Dendritic cell treated with granulocyte-macrophage colony-stimulating factor and Interleukin-4, amounts not matched to agents 40 ng/mL and 50 ng/mL, for 4 days (primary cell): ENCODE data around the gene ZIC4.

Experiments
- H3K27ac Mint-ChIP-seq: one replicate; pipeline ENCODE4 v1.8.0; 2022; ENCODE audit warnings: mild to moderate bottlenecking, mixed read lengths
- H3K27me3 Mint-ChIP-seq: one replicate; pipeline ENCODE4 v1.8.0; 2022; ENCODE audit warnings: mild to moderate bottlenecking, mixed read lengths
- H3K36me3 Mint-ChIP-seq: one replicate; pipeline ENCODE4 v1.8.0; 2022; ENCODE audit warnings: low read depth, mixed read lengths
- H3K4me1 Mint-ChIP-seq: one replicate; pipeline ENCODE4 v1.8.0; 2022; ENCODE audit warnings: low read depth, mixed read lengths
- H3K4me3 Mint-ChIP-seq: one replicate; pipeline ENCODE4 v1.8.0; 2022; ENCODE audit warnings: mild to moderate bottlenecking, moderate library complexity, mixed read lengths
- H3K9me3 Mint-ChIP-seq: one replicate; pipeline ENCODE4 v1.8.0; 2022; ENCODE audit warnings: mixed read lengths
- intact Hi-C: fragments of 100-400 bp; cut with micrococcal nuclease; formaldehyde crosslinking; loops from one replicate; pipeline ENCODE4 v1.15.0; 2022

Gene ZIC4

DNA sequence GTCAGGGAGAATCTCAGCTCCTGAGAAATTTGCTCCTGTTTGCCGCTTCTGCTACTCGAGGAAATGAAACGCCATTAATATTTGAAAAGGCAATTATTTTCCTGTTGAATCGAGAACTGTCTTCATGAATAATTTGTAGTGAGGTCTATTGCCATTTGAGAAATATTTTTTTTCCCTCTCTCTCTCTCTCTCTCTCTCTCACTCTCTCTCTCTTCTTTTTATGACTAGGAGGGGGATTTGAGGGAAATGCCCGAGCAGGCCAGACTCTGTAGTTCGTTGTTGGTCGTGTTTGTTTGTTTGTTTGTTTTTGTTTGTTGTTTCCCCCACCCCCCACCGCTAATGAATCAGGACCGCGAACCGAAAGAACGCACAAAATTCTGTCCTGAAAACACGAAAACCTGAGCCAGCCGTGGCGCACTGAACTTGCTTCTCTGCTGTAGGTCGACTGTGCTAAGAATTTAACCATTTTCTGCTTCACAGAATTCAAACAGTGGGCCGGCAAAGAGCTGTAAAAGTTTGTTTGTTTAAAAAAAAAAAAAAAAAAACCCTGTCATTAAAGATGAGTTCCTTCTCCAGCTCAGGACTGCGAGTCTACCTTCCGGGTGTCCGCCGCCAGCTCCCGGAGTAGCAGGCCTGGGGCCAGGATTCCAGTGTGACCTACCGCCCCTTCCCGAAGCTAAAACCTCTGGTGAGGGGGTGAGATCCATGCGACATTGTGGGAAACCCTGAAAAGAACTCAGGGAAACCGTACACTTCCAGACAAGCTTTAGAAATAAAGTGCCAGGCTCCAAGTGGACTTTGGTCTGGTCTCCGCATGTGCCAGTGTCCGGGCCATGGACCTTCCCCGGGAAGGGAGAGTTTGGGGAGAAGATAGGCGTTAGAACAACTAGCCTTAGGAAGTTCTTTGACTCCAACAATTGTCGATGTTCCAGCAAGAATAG lies 12.1 kb downstream of the ZIC4 start:
- Mint-ChIP-seq H3K4me3 (no peak overlapping the region), H3K9me3 (peaks cover 12% of the 10 kb centered on the region), H3K4me1 (no peaks in the 10 kb centered on the region), H3K27ac (no peak overlapping the region), H3K27me3 (peaks cover 98% of the 10 kb centered on the region), H3K36me3 (no peaks in the 10 kb centered on the region)
- intact Hi-C loops: no loop called here

DNA sequence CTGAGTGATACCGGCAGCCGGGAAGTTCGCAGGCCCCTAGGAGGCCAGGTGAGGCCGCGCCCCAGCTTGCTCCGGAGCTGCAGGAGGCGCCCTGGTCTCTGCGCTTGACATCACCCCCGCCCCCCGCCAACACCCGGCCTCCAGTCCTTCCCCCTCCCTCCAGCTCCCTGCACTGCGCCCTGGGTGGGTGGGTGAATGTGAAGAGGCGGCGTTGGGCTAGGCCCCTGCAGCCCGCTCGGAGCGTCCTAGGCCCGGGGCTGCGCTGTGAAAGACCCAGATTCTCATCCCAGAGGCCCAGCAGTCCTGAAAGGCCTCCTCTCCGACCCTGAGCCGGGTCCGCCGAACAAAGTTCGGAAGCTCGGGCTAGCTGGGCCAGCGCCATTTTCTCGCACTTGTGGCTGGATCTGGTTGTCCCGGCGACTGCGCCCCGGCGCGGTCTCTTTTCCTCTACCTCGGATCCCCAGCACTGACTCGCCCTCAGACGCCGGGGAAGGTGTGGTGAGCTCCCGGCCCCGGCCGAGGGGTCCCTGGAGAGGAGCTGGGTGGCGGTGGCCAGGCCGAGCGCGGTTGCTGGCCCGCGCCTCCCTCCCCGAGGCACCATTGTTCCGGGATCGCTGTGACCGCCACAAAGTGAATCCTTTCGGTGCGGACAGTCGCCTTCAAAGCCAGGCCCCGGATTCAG lies 12.9 kb downstream of the ZIC4 start:
- no peaks in the 10 kb centered on the region for H3K4me1 Mint-ChIP-seq
- no peak overlapping the region for H3K4me3 Mint-ChIP-seq
- H3K36me3 Mint-ChIP-seq: no peaks in the 10 kb centered on the region
- H3K27me3 Mint-ChIP-seq: peaks cover 99% of the 10 kb centered on the region
- no peak overlapping the region for H3K27ac Mint-ChIP-seq
- intact Hi-C loops: no loop called here
- H3K9me3 Mint-ChIP-seq: peaks cover 12% of the 10 kb centered on the region

DNA sequence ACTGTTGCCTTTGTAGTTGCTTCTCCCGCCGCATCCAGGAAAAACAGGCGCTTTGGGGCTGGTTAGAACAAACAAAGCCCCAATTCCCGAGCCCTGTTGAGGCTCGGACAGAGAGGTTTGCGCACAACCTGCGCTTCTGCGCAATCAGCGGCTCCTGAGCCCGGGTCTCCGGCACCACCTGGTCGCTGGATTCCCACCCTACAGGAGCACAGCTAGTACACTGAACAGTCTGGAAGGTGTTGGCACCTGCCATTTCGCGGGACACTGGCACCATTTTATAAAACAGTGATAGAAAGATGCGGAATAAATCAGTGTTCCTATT lies 13.8 kb downstream of the ZIC4 start:
- no peaks in the 10 kb centered on the region for H3K36me3 Mint-ChIP-seq
- H3K4me3 Mint-ChIP-seq: no peak overlapping the region
- no peaks in the 10 kb centered on the region for H3K4me1 Mint-ChIP-seq
- peaks cover 7% of the 10 kb centered on the region for H3K9me3 Mint-ChIP-seq
- no peak overlapping the region for H3K27ac Mint-ChIP-seq
- intact Hi-C loops: no loop called here
- H3K27me3 Mint-ChIP-seq: peaks cover 99% of the 10 kb centered on the region

DNA sequence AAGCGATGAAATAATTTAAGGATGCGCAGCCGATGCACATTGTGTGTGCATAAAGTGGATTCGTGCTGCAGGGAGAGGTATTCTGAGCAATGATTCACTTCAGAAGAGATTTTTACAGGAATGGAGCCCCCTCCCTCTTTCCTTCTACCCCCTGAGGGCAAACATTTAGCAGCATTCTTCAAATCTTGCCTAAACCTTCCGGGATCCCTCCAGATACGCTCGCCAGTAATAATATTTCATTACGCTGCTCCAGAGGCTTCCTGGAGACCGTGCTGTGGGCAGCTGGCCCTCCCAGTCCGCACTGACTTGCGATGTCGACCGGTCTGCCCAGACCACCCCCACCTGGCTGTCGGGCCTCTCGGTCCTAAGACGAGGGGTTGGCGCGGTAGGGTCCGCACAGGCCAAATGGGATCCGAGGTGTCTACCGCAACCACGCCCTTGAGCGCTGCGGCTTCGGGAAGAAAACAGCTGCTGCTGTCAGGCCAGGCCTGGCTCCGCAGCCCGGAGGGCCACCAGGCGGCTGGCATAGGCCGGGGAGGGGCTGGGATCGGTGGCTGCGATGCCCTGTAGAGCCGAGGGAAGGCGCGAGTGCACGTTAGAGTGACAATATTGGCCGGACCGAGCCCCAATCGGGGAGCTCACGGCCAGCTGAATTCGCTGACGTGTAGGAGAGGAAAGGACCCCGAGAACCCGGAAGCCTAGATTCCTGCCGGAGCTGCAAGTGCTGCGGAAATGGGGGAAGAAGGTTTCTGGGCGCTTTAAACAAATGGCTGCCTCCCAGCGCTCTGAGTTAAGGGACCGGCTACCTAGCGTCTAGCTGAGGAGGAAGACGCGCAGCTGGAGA lies 14.3 kb downstream of the ZIC4 start:
- intact Hi-C loops: no loop called here
- H3K9me3 Mint-ChIP-seq: peaks cover under 1% of the 10 kb centered on the region

DNA sequence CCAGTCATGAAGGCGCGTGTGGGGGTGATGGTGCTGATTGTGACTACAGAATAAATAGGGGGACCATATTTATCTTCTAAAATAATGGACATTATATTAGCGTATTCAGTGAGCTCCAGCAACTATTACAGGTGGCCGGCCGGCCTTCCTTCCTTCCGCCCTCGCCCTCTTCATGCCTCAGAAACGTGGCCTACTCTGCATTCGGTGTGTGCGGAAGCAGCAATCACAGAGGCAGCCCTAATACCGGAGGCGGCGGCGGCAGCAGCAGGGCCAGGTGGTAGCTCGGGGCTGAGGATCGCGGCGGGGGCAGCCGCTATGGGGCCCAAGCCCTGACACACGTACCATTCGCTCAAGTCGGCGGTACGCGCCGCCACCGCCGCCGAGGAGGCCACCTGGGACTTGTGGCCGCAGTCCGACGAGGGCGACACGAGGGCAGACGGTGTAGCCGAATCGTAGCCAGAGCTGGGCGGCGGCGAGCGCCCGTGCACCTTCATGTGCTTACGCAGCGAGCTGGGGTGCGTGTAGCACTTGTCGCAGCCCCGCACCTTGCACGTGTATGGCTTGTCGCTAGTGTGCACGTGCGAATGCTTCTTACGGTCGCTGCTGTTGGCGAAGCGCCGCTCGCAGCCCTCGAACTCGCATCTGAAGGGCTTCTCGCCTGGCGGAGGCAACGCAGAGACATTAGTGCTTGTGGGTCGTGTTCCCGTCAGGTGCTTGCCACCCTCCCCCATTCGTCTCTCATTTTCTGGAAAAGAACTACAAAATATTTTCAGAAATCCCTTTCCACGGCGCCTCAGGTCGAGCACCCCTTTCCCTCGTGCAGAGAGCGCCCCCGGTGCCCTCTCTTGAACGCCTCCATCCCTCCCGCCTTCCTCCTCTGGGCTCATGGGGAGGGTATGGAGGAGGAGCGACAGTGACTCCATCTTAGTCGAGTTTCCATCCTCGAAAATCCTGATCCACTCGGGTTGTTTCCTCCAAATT lies 15.5 kb downstream of the ZIC4 start:
- no peak overlapping the region for H3K4me3 Mint-ChIP-seq
- no peaks in the 10 kb centered on the region for H3K36me3 Mint-ChIP-seq
- H3K4me1 Mint-ChIP-seq: no peaks in the 10 kb centered on the region
- peaks cover 99% of the 10 kb centered on the region for H3K27me3 Mint-ChIP-seq
- no peak overlapping the region for H3K27ac Mint-ChIP-seq
- H3K9me3 Mint-ChIP-seq: no peaks in the 10 kb centered on the region
- intact Hi-C loops: no loop called here

More for the DNA sequence above, 14.3 kb downstream of the ZIC4 start:
- H3K4me1 Mint-ChIP-seq: no peaks in the 10 kb centered on the region
- no peak overlapping the region for H3K4me3 Mint-ChIP-seq
- no peaks in the 10 kb centered on the region for H3K36me3 Mint-ChIP-seq
- peaks cover 99% of the 10 kb centered on the region for H3K27me3 Mint-ChIP-seq
- no peak overlapping the region for H3K27ac Mint-ChIP-seq

DNA sequence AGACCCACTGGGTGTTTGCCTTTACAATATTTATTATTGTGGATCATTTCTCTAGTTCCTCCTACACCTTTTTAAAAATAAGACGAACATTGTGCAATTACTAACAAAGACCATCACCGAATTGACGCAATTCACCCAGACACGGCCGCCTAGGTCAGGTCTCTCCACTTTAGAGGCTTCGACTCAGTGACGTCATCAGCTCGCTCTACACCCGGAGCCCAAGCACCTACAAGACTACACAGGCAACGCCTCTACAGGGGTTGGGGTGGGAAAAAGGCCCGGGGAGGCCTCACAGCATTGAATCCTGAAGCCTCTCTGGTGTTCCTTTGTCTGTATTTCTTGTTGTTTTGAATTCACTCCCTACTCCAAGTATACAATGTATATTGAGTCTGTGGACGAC lies 16.6 kb downstream of the ZIC4 start:
- H3K9me3 Mint-ChIP-seq: peaks cover under 1% of the 10 kb centered on the region
- no peaks in the 10 kb centered on the region for H3K4me1 Mint-ChIP-seq
- intact Hi-C loops: no loop called here
- no peak overlapping the region for H3K4me3 Mint-ChIP-seq
- no peak overlapping the region for H3K27ac Mint-ChIP-seq
- H3K27me3 Mint-ChIP-seq: peaks cover 99% of the 10 kb centered on the region
- H3K36me3 Mint-ChIP-seq: no peaks in the 10 kb centered on the region

DNA sequence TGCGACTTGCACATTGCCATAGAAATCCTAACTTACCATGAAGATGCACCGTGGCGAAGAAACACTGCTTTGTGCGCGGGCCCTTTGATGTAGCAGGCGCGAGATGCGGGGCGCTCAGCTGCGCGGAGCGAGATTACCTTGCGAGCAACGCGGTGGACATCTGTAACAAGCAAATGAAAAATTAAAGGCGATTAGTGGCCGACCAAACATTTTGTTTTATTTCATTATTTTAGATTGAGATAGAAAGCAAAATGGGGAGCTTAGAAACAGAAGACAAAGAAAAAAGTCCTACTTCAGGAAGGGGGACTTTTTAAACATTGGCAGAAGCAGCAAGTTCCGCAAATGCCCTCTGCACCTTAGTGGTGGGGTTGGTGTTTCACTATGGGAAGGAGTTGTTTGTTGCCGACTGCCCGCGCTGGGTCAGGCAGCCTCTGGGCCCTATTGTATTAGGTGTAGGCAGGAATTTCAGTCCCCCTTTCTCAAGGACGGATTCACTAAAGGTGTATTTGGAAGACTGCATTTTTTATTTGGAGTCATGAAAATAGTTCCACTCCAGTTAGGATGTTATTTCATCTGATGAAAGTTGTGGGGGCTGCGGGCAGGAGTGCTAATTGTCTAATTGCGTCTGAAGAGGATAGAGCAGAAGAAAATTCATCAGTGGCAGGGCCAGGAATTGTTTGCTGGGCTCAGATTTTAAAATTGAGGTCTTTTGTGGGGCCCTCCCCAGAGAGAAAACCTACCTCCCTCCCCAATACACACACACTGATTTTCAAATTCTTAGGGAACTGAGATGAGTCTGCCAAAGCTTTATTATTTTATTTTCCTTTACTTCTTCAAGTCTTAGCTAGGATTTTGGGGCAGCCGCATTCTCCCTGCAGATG lies 17.4 kb downstream of the ZIC4 start:
- Mint-ChIP-seq H3K4me1 (no peaks in the 10 kb centered on the region), H3K36me3 (no peaks in the 10 kb centered on the region), H3K9me3 (peaks cover 8% of the 10 kb centered on the region), H3K27me3 (peaks cover 99% of the 10 kb centered on the region), H3K27ac (no peak overlapping the region), H3K4me3 (no peak overlapping the region)
- intact Hi-C loops: no loop called here

DNA sequence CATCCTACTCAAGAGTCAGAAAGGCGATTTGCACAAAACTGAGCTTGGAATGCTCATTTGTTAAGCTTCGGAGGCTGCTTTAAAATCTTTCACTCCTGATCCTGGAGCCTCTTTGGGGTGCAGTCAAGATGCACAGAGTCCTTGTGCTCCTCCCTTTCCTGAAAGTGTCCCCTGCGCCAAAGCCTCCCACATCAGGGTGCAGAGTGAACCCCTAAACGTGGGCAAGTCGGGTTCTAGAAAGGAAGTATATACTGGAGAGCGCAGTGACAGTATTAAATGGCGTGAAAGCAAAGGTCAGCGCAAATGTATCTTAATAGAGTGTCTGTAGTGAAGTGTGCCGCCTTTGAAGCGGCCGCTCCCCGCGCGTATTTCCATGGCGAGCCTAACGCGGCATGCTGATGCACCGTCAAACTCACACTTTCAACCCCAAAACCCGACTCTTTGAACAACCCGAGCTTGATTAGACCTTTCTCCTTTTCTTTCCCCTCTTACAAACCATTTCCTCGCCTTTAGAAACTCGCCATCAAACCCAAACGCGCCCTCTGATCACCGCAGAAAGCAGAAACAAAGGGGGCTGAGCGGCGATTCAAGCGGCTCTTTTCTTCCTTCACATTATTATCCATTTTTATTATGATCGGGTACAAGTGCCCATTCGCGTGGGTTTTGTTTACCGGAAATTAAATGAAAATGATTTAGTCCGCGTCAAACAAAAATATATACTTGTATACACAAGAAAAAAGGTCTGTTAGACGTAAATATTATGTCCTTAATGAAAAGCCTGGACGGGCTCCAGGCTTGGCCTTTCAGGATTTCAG lies 18.3 kb downstream of the ZIC4 start:
- Mint-ChIP-seq H3K9me3 (peaks cover 8% of the 10 kb centered on the region), H3K27ac (no peak overlapping the region), H3K4me1 (no peaks in the 10 kb centered on the region), H3K36me3 (no peaks in the 10 kb centered on the region), H3K27me3 (peaks cover 99% of the 10 kb centered on the region), H3K4me3 (no peak overlapping the region)
- intact Hi-C loops: no loop called here

DNA sequence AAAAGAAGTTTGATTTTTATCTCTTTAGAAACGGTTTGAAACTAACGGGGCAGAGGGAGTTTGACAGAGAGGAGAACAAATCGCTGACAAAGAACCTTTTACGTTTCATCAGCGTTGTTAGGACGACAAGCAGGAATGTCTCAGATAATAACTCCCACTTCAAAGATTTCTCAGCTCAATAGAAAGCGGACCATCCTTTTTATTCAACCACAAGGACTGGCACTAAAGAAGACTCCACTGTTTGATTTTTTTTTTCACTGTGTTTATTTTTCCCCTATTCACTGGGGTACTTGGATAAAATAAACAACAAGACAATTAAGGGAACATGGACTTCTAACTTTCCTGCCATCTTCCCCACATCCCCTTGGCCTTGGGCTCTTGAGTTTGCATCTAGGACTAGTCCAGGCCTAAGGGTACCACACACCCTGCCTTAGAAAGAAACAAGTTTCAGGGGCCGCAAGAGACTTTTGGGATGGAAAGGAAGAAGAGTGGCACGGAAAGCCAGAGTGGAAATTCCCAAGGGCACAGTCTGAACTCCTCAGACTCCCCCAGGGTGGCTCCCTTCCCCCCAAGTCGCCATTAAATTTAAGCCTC lies 19.0 kb downstream of the ZIC4 start:
- Mint-ChIP-seq H3K27ac (no peak overlapping the region), H3K4me1 (no peaks in the 10 kb centered on the region), H3K36me3 (no peaks in the 10 kb centered on the region), H3K4me3 (no peak overlapping the region), H3K27me3 (peaks cover 97% of the 10 kb centered on the region), H3K9me3 (peaks cover 8% of the 10 kb centered on the region)
- intact Hi-C loops: no loop called here

DNA sequence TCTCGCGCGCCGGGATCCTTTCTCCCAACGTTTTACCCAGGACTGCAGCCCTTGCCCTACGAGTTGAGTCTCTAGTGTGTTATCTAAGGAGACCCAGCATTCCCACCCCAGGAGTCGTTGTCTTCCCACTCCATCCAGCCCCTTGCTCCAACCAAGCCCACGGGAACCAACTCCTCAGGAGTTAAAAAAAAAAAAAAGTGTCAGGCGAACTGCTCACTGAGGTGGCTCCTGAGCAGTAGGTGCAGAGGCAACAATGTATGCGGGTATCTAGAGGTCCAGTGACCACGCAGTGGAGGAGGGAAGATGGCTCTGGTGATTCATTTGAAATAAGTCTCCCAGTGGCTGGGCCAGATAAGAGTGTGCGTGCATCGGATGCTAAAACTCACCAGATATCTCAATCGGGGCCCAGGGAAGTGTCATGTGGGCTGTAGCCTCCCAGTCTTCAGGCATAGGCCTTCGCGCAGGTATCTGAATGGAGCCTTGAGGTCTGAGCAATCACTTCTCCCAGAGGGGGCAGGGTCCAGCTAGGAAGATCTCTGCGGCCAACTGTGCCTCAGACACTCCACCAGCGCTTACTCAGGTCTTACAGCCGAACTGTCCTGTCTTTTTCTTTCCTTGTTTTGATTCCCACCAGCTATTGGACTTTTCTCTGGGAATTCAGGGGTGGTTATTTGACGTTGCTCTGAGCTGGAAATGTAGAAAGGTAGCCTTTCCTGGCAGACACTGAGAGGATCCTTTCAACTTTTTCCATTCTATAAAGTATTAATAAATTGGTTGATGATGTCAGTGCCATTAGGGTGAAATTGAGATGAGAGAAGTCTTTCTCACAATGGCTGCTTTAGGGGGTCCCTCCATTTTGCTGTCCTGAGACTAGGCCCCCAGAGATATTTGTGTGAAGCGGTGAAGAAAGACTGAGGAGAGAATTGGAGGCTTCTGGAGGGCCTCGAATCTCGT lies 21.0 kb downstream of the ZIC4 start:
- no peak overlapping the region for H3K4me3 Mint-ChIP-seq
- peaks cover 92% of the 10 kb centered on the region for H3K27me3 Mint-ChIP-seq
- no peak overlapping the region for H3K27ac Mint-ChIP-seq
- no peaks in the 10 kb centered on the region for H3K4me1 Mint-ChIP-seq
- intact Hi-C loops: no loop called here
- H3K36me3 Mint-ChIP-seq: no peaks in the 10 kb centered on the region
- H3K9me3 Mint-ChIP-seq: peaks cover 8% of the 10 kb centered on the region
